HG02938 (cell line): Measurements from ENCODE around the gene SLC12A6.
A peak's percentile ranks its signal among the peaks of the same experiment; 100 is the strongest.
"Not testable (repeated sequence)": the region's sequence is repeated elsewhere in the genome, so short reads cannot be mapped to it uniquely, and the experiment has no call there.

Experiments
- ATAC-seq: cut with Tn5 transposase; IDR thresholded peaks from one replicate; pipeline ENCODE4 v1.9.1; 2021; ENCODE audit warnings: mild to moderate bottlenecking, moderate library complexity; ENCODE audit not compliant: unreplicated experiment

SLC12A6 gene

DNA sequence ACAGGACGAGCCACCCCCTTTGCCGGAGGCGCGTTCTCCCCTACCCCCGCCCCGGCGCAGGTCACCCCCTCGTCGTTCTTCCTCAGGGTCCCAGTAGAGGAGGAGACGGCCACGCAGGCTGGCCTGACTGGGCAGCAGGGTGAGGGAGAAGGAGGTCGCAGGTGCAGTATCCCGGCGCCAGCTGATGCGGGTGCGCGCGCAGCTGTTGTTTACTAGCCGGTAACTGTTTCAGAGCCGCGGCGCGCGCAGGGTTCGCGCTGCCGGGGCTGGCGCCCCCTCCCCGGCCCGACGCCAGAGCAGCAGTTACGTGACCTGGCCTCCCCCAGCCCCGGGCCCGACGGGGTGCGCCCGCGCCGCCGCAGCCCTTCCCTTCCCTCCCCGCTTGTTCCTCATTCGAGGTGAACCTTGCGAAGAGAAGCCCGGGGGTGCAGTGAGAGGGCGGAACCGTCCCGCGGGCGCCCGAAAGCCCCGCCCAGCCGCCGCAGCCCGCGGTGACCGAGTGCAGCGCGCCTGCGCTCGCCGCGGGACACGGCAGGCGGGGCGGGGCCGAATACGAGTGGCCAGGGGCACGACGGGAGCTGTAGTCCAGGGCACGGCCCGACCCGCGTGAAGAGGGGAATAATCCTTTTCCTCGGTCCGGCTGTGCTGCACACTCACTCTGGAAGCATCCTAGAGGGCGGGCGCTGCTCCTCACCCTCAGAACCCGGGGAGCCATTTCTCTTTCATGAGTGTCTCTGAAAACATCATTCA is at the start of gene SLC12A6:
TSS of gene SLC12A6 (minus strand) at position 225 of the 750 bp plus-strand sequence. CDS start 1,101 bp downstream, outside the sequence.
- peak; percentile 65 for ATAC-seq

DNA sequence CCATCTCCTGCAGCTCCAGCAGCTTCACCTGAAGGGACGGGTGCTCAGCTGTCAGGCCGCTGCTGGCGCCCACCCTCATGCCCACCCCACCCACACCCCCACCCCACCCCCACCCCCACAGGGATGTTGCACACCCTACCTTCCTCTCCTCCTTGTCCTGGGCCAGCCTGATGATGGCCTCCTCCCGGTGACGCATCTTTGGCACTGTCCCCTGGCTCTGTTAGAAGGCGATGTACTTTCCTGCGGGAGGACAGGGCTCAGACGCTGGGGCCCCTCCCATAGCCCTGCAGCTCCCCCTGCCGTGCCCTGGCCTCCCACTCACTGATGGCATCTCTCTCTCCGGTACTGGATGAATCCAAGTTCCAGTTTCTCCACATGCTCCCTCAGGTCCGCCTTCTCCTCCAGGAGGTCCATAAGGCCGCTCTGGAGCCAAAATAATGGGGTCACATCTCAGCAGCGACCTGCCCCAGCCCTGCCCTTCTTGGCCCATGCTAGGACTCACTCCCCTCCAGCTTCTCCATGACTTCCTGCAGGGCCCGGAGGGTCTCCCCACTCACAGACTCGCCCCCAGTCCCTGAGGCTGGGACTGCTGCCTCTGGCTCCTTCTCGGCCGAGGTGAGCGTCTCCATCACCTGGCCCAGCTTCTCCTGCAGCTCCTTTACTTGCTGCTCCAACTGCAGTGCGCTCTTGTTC is 44.4 kb upstream of the SLC12A6 start:
- ATAC-seq: not testable (repeated sequence)

DNA sequence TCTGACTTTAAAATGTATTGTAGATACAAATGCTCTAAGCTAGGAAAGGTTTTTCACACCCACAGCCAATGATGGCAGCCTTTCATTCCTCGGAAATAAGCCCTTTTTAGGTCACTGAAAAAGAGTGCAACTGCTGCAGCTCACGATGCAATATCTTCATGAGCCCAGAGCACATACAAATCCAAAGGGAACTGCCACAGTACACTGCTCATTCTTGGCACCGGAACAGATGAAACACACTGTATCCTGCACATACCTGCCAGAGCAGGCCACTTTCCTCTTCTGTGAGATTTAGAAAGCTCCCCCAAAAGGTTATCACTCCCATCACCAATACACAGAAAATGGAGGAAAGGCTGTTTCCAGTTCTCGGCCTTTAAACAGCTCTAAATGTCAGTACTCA is 42.9 kb upstream of the SLC12A6 start:
- not testable (repeated sequence) for ATAC-seq

DNA sequence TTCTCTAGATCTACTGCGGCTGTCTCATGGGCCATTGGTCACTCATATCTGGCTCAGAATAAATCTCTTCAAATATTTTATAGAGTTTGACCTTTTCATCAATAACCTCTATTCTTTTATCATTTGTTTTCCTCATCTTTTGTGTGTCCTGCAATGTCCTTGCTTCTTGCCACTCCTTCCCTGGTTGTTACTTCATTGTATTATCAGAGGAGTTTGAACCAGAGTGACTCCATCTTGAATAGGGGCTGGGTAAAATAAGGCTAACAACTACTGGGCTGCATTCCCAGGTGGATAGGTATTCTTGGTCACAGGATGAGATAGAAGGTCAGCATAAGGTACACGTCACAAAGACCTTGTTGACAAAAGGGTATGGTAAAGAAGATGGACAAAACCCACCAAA is 39.3 kb upstream of the SLC12A6 start:
- no peak for ATAC-seq

DNA sequence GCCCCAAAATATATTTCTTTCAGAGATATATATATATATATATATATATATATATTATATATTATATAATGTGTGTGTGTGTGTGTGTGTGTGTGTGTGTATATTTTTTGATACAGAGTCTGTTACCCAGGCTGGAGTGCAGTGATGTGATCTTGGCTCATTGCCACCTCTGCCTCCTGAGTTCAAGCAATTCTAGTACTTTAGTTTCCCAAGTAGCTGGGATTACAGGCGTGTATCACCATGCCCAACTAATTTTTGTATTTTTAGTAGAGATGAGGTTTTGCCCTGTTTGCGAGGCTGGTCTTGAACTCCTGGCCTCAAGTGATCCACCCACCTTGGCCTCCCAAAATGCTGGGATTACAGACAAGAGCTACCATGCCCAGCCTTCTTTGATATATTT is 38.0 kb upstream of the SLC12A6 start:
- not testable (repeated sequence) for ATAC-seq

DNA sequence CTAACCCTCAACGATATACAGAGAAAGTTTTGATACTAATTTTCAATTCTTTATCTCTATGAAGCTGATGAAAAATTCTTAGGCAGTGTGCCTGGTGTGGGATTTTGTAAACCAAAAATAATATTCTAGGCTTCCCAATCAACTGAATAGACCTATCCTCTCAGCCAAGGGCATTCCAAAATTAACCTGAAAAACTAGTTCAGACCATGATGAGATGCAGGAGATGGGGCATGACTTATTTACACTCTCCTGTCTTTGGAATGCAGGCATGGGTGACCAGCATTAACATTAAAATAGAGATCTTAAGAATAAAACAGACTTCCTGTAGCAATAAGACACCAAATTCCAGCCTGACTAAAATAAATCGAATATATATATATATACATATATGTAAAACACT is 37.2 kb upstream of the SLC12A6 start:
- no peak for ATAC-seq

DNA sequence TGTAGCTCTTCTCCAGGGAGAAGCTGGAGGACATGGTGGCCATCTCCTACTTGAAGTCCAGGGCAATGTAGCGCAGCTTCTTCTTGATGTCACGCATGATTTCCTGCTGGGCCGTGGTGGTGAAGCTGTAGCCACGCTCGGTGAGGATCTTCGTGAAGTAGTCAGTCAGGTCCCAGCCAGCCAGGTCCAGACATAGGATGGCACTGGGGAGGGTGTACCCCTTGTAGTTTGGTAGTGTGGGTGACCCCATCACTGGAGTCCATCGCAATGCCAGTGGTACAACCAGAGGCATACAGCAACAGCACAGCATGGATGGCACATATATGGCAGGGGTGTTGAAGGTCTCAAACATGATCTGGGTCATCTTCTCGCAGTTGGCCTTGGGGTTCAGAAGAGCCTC is 36.4 kb upstream of the SLC12A6 start:
- ATAC-seq: no peak

DNA sequence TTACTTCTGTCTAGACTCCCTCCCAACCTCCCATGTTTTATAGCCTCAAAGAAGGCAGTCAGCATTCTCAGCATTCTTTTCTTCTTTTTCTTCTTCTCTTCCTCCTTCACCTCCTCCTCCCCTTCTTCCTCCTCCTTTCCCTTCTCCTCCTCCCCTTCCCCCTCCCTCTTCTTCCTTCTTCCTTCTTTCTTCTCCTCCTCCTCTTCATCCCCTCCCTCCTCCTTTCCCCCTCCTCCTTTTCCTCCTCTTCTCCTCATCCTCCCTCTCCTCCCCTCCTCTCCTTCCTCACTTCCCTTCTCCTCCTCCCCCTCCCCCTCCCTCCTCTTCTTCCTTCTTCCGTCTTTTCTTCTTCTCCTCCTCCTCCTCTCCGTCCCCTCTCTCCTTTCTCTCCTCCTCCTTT is 33.1 kb upstream of the SLC12A6 start:
- ATAC-seq: no peak

DNA sequence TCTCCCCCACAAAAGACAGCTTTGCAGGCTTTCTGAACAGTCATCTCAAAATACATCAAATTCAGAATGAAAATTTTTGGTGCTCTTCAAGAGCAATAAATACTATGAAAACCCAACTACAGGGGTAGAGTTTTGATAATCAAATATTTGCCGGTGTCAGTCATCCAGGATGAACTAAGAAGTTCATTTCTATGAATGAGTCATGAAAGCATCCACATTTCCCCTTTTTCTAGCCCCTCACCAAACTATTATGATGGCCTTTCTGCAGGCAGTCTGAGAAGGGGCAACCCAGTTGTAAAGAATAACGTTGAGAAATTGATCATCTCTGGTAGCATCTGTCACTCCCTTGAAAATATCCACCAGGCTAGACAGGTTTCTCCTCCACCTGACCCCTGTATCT is 32.5 kb upstream of the SLC12A6 start:
- ATAC-seq: no peak

DNA sequence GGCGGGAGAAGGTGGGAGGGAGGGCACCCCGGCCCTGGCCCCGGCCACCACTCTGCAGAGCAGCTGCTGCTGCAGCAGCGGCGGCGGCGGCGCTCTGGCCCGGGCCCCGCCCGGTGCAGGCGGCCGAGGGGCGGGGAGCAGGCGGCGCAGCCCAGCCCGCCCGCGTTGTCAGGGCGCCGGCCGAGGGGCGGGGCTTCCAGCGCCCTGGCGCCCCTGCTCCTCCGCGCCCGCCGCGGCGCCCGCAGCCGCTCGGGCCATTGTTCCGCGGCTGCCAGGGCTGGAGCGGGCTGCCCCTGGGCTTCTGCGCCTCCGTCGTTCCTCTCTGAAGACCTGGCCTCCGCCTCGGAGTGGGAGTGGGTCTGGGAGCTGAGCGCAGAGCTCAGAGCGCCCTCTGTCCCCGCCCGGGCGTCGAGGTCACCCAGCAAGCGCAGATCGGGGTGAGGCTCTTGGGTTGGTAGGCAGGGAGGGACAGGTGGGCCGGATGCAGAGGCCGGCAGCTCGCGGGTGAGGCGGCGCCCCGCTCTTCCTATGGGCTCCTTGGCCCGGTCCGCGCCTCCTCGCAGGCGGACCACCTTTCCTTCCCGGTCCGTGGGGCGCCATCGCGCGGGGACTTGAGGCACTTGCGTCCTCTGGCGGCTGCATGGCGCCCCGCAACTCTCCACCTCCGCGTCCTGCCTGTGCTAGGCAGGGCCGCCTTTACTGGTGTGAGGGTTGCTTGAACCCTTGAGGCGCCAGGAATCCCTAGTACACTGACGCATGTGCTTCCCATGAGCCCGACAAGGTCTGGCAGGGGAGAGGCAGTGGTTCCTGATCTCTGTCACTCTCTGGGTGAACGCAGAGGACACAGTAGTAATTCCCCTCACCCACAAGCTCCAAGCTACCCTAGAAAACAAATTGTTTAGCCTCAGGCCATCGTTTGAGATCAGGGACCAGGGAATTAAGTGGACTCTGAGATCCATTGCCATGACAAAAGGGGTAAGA is 29.8 kb upstream of the SLC12A6 start, which contains the start of gene LPCAT4:
TSS of gene LPCAT4 (minus strand) at position 96 of the 981 bp plus-strand sequence. CDS start 96 bp downstream, outside the sequence.
- peak; percentile 72 for ATAC-seq

DNA sequence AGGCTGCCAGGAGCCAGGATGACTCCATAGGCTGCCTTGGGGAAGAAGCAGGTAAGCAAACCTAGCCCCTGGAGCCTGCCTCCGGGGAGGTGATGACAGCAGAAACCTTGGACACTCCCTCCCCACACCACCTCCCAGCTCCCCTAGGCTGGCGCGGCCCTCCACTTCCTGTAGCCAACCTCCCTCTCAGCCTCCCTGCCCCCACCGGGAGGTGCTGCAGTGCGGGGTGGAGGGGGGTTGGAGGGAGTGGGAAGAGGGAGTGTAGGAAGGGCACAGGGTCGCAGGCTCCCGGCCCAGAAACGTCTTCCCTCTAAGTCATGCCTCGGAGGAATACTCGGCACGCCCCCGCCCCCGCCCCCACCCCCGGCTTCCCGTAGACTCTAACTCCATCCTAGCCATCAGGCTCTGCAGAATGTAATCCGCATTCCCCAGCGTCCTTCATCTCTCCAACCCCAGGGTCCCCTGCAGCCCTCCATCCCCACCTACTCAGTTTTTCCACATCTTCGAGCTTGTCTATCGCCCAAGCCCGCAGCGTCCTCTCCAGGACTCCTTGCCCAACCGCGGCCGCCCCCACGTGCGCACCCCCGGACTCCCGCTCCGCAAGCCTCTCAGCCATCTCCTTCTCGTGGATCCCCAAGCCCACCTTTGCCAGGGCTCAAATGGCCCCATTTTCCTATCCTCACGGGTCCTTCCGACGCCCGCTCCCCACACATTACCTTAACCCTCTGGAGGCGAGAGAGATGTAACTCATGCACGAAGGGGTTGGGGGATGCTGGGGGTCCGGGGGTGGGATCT is 28.9 kb upstream of the SLC12A6 start:
- no peak for ATAC-seq

DNA sequence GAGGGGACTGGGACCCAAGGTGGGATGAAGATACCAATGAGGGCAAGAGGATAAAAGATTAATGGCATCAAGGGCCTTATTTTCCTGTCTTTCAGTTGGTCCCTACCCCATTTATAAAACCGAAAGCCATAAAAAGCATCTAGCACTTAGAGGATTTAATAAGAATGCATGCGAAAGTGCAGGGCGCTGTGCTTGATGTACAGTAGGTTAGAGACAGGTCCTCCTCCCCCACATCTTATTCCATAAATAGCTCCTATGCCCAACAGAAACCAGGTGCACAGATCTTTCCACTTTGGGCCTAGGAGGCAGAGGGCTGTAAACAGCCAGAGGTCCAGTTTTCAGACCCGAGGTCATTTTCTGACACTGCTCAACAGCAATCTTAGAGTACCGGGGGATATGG is 28.3 kb upstream of the SLC12A6 start:
- no peak for ATAC-seq

DNA sequence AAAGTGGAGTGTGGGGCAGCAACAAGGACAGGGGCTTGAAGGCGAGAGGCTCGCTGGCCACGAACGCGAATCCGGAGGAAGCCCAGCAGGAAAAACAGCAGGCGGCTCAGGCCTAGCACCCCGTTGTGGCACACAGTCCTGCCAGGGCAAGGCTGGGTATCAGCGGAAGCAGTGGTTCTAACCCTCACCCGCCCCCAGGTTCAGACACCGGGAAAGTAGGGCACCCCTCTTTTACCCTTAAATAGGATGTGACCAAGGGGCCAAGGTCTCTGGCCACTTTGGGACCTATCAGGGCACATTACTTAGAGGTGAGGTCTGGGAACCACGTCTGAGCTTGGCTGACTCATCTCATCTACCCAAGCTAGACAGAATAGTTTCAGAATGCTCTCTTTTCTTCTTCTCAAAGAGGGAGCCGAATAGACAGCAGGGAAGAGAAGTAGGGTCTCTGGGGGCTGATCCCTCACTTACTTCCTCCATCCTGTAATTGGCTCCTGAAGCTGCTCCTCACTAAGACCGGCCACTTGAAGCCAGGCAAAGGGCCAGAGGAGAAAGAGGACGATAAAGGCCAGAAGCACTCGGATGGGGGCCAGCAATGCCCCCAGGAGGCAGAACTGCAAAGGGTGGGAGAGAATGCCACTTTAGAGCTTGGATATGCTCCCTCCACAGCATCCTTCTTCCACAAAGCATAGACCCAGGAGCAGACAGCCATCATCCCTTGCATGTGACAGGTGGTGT is 27.7 kb upstream of the SLC12A6 start:
- ATAC-seq: no peak

DNA sequence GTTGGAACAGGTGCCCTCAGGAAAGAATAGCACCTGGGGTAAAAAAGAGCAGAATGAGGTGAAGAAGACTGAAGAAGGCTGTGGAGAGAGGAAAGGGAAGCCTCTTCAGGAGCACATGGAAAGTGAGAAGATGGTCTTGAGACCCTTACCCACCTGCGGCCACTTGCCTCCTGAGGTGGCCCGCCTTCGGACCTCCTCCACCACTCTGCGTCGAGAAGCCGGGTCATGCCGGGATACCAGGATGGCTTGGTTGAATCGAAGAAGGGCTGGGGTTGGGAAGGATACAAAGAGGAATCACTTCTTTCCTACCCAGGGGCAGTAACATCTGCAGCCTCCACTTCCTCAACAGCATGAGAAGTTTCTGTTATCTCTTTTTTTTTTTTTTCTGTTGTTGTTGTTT is 26.5 kb upstream of the SLC12A6 start:
- no peak for ATAC-seq

DNA sequence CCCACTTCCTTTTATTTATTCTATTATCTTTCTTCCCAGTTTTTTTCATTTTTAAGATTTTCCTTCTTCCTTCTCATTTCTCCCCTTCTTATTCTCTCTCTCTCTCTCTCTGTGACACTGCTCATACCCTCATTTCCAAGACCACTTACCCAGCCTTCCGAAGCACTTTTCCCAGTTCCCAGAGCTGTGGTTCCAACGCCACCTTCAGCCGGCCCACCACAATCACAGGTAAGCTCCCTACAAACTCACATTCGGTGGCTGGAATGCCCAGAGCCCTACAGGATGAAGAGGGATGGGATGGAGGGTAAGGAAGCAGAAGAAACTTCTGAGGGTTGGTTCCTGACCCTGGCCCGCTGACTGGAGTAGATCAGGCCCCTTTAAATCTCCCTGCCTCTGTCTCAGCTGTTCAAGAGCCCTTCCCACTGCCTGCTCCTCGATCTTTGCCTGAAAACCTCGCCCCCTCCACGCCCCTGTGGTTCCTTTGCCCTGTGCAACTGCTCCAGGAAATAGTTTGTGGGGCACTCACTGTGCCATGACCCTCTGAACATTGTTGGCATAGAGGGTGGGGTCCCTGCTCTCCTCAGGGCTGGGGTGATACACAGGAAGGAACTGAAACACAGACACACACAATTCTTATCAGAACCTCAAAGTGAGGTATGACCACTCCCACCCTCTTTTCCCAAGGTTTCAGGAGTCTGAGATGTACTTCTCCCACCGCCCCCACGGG is 24.6 kb upstream of the SLC12A6 start:
- ATAC-seq: no peak

DNA sequence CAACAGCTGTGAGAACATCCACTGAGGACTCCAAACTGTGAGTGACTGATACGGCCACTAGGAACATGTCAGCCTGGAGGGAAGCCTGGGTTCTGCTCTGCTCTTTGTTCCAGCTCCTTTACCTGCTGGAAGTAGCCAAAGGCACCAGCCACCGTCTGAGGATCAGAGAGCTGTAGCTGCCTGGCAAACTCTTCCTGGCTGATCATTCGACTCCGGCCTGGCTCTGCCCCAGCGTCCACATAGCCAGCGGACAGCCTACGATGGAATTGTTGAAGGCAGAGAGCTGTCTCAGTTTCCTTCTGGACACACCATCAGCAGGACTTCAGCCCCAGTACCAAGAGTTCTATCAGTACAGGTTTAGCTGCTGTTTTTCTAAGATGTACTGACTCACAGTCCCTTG is 23.7 kb upstream of the SLC12A6 start:
- ATAC-seq: no peak

DNA sequence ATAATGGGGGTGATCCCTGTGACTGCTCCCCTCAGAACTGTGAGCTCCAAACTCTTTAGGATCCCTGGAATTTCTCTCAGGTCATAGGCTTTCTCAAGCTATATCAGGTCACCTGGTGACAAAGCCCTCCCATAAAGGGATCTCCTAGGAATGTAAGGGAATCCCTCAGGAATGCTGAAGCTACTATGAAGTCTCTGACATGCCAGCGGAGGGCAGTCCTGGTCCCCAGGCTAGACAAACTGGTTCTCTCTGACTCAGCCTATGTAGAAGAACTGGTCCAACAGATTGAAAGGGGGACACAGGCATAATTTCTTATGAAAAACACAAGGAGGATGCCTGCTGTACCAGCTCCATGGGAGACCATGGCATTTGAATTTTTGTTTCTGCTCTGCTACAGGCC is 22.7 kb upstream of the SLC12A6 start:
- no peak for ATAC-seq

DNA sequence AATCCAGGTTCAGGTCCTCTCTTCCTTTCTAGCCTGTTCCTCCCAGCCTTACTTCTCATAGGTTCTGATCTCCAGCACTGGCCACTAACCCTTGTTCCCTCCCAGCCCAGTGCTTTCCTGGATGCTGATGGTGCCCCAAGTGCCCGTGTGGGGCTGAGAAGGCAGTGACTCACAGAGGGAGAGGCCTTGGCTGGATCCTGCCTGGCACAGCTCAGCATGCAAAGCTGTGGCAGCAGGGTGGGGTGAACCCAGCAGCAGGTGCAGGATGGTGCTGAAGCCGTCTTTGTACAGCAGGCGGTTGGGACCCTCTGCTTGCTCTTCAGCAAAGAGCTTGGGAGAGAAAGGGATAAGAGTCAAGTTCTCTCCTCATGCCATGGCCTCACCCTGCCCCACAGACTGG is 21.8 kb upstream of the SLC12A6 start:
- ATAC-seq: no peak

DNA sequence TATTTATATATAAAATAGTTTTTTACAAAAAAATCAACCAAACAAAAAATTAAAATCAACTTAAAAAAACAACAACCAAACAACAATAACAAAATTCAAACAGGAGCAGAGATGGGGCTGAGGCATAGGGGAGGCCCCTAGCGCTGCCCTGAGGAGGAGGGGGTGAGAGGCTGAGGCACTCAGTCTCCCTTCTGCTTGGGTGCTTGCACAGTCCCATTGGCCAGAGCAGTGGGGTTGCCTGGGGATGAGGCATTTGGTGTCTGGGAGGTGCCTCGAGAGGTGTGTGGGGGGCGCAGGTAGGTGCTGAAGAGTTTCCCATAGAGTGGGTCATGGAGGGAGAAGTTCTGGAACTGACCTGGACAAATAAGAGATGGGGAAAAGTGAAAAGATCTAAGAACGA is 21.4 kb upstream of the SLC12A6 start:
- ATAC-seq: no peak
